ENCODE results near the gene CACNA2D3.

DNA sequence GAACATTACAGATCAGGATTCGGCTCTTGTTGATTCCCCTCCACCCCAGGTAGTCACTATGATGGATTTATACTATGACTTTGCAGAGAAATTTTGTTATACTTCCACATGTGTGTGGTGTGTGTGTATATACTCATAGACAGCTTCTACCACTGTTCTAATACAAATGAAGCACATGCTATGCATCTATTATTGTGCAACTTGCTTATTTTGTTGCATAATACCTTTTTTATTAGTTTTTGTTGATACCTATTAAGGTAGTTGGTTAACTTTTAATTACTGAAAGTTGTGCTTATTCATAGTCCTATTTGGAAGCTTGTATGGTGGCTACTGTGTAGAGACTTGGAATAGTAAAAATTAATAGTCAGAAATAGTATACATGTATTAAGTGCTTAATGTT, 140.6 kb downstream of the CACNA2D3 start:
- TF ChIP-seq, protein P1, sequence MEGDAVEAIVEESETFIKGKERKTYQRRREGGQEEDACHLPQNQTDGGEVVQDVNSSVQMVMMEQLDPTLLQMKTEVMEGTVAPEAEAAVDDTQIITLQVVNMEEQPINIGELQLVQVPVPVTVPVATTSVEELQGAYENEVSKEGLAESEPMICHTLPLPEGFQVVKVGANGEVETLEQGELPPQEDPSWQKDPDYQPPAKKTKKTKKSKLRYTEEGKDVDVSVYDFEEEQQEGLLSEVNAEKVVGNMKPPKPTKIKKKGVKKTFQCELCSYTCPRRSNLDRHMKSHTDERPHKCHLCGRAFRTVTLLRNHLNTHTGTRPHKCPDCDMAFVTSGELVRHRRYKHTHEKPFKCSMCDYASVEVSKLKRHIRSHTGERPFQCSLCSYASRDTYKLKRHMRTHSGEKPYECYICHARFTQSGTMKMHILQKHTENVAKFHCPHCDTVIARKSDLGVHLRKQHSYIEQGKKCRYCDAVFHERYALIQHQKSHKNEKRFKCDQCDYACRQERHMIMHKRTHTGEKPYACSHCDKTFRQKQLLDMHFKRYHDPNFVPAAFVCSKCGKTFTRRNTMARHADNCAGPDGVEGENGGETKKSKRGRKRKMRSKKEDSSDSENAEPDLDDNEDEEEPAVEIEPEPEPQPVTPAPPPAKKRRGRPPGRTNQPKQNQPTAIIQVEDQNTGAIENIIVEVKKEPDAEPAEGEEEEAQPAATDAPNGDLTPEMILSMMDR (conservative IDR thresholded peaks at IDR 0.05 in 1 of 2, IDR thresholded peaks at IDR 0.05 in 1 of 2; ENCODE audit: extremely low read depth in 1 of 2, insufficient read depth in 1 of 2, low read depth in 1 of 2, low read length in 2 of 2), result no peak
- no peak for TF ChIP-seq EZH2 (IDR thresholded peaks at IDR 0.05; ENCODE audit: borderline replicate concordance, low read length)
